Measurements from ENCODE around the gene MB.

The MB gene

DNA sequence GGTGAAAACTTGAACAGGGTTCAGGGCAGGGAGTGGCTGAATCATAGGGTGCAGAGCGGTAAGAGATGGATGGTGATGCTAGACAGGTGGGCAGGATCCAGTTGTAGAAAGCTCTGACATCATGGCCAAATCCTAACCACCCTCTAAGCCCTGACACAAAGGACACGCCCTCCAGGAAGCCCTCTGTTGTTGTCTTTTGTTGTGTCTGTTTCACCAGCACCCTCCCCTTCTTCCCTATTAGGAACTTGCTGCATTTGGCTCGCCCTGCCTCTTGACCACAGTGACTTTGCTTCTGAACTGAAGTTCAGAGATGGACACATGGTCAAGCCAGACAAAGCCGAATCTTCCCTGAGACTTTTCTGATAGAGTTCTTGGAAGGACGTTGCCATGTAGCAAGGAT is 16.9 kb upstream of the MB start:
- ATAC-seq, result no peak
- TF ChIP-seq ARNTL (CRISPR knock-in tag; IDR thresholded peaks at IDR 0.05; ENCODE audit: borderline replicate concordance, low read depth), result no peak
- TF ChIP-seq, protein P1, sequence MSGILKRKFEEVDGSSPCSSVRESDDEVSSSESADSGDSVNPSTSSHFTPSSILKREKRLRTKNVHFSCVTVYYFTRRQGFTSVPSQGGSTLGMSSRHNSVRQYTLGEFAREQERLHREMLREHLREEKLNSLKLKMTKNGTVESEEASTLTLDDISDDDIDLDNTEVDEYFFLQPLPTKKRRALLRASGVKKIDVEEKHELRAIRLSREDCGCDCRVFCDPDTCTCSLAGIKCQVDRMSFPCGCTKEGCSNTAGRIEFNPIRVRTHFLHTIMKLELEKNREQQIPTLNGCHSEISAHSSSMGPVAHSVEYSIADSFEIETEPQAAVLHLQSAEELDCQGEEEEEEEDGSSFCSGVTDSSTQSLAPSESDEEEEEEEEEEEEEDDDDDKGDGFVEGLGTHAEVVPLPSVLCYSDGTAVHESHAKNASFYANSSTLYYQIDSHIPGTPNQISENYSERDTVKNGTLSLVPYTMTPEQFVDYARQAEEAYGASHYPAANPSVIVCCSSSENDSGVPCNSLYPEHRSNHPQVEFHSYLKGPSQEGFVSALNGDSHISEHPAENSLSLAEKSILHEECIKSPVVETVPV (CRISPR knock-in tag; IDR thresholded peaks at IDR 0.05), result no peak
- TF ChIP-seq ISL1 (CRISPR knock-in tag; IDR thresholded peaks at IDR 0.05), result no peak
- TF ChIP-seq SNAI2 (CRISPR knock-in tag; IDR thresholded peaks at IDR 0.05), result no peak
- TF ChIP-seq ZNF70 (CRISPR knock-in tag; IDR thresholded peaks at IDR 0.05), result no peak
- no peak for TF ChIP-seq CSDC2 (CRISPR knock-in tag; IDR thresholded peaks at IDR 0.05)
- no peak for TF ChIP-seq OSR1 (CRISPR knock-in tag; IDR thresholded peaks at IDR 0.05)

DNA sequence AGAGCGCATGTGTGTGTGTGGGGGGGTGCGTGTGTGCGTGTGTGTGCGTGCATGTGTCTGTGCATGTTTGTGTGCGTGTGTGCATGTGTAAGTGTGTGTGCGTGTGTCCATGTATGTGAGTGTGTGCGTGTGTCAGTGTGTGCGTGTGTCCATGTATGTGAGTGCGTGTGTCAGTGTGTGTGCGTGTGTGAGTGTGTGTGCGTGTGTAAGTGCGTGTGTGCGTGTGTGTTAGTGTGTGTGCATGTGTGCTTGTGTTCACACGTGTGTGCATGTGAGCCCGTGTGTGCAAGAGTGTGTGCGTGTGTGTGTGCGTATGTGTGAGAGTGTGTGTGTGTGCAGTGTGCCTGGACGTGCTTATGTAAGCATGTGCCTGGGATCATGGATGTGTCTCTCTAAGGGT is 16.4 kb upstream of the MB start:
- no peak for ATAC-seq

DNA sequence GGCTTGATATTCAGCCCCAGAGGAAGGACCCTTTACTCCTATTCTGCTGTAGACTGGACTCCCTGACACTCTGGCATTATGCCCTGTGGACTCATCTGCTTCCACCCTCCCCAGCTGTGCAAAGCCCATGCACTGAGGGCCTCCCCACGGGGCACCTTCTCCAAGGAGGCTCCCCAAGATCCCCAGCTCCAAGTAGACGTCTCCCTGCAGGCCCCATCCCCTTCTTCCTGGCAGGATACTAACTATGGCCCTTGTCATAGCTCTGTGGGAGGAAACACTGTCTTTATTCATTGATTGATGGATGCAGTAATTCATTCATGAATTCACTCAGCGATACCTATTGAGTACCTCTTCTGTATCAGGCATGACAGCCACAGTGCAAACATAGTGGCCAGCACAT is 15.8 kb upstream of the MB start:
- TF ChIP-seq CSDC2 (CRISPR knock-in tag; IDR thresholded peaks at IDR 0.05) (no peak), ZNF565 (CRISPR knock-in tag; conservative IDR thresholded peaks at IDR 0.05; ENCODE audit: low read depth) (no peak), RARB (CRISPR knock-in tag; IDR thresholded peaks at IDR 0.05) (no peak), ZC3H10 (CRISPR knock-in tag; IDR thresholded peaks at IDR 0.05) (no peak), ESRRG (CRISPR knock-in tag; IDR thresholded peaks at IDR 0.05) (no peak), TOX (CRISPR knock-in tag; IDR thresholded peaks at IDR 0.05; ENCODE audit: borderline replicate concordance) (no peak), SNAI2 (CRISPR knock-in tag; IDR thresholded peaks at IDR 0.05) (no peak), GLIS3 (CRISPR knock-in tag; IDR thresholded peaks at IDR 0.05) (no peak), ARNTL (CRISPR knock-in tag; IDR thresholded peaks at IDR 0.05; ENCODE audit: borderline replicate concordance, low read depth) (no peak), TCF4 (CRISPR knock-in tag; IDR thresholded peaks at IDR 0.05; ENCODE audit: borderline replicate concordance) (no peak)
- TF ChIP-seq, protein P2, sequence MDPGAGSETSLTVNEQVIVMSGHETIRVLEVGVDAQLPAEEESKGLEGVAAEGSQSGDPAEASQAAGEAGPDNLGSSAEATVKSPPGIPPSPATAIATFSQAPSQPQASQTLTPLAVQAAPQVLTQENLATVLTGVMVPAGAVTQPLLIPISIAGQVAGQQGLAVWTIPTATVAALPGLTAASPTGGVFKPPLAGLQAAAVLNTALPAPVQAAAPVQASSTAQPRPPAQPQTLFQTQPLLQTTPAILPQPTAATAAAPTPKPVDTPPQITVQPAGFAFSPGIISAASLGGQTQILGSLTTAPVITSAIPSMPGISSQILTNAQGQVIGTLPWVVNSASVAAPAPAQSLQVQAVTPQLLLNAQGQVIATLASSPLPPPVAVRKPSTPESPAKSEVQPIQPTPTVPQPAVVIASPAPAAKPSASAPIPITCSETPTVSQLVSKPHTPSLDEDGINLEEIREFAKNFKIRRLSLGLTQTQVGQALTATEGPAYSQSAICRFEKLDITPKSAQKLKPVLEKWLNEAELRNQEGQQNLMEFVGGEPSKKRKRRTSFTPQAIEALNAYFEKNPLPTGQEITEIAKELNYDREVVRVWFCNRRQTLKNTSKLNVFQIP (CRISPR knock-in tag; IDR thresholded peaks at IDR 0.05; ENCODE audit: borderline replicate concordance, low read depth), result no peak
- TF ChIP-seq, protein P3, sequence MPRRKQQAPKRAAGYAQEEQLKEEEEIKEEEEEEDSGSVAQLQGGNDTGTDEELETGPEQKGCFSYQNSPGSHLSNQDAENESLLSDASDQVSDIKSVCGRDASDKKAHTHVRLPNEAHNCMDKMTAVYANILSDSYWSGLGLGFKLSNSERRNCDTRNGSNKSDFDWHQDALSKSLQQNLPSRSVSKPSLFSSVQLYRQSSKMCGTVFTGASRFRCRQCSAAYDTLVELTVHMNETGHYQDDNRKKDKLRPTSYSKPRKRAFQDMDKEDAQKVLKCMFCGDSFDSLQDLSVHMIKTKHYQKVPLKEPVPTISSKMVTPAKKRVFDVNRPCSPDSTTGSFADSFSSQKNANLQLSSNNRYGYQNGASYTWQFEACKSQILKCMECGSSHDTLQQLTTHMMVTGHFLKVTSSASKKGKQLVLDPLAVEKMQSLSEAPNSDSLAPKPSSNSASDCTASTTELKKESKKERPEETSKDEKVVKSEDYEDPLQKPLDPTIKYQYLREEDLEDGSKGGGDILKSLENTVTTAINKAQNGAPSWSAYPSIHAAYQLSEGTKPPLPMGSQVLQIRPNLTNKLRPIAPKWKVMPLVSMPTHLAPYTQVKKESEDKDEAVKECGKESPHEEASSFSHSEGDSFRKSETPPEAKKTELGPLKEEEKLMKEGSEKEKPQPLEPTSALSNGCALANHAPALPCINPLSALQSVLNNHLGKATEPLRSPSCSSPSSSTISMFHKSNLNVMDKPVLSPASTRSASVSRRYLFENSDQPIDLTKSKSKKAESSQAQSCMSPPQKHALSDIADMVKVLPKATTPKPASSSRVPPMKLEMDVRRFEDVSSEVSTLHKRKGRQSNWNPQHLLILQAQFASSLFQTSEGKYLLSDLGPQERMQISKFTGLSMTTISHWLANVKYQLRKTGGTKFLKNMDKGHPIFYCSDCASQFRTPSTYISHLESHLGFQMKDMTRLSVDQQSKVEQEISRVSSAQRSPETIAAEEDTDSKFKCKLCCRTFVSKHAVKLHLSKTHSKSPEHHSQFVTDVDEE (CRISPR knock-in tag; IDR thresholded peaks at IDR 0.05), result no peak
- ATAC-seq, result no peak

More for the DNA sequence above, 16.4 kb upstream of the MB start:
- TF ChIP-seq BACH2 (CRISPR knock-in tag; IDR thresholded peaks at IDR 0.05; ENCODE audit: borderline replicate concordance) (no peak), PPARA (CRISPR knock-in tag; IDR thresholded peaks at IDR 0.05; ENCODE audit: borderline replicate concordance) (no peak), TOX (CRISPR knock-in tag; IDR thresholded peaks at IDR 0.05; ENCODE audit: borderline replicate concordance) (no peak), ZC3H10 (CRISPR knock-in tag; IDR thresholded peaks at IDR 0.05) (no peak), ESRRG (CRISPR knock-in tag; IDR thresholded peaks at IDR 0.05) (no peak), ARNTL (CRISPR knock-in tag; IDR thresholded peaks at IDR 0.05; ENCODE audit: borderline replicate concordance, low read depth) (no peak), CSDC2 (CRISPR knock-in tag; IDR thresholded peaks at IDR 0.05) (no peak), ZNF70 (CRISPR knock-in tag; IDR thresholded peaks at IDR 0.05) (no peak), GLIS3 (CRISPR knock-in tag; IDR thresholded peaks at IDR 0.05) (no peak)
- TF ChIP-seq, protein P4, sequence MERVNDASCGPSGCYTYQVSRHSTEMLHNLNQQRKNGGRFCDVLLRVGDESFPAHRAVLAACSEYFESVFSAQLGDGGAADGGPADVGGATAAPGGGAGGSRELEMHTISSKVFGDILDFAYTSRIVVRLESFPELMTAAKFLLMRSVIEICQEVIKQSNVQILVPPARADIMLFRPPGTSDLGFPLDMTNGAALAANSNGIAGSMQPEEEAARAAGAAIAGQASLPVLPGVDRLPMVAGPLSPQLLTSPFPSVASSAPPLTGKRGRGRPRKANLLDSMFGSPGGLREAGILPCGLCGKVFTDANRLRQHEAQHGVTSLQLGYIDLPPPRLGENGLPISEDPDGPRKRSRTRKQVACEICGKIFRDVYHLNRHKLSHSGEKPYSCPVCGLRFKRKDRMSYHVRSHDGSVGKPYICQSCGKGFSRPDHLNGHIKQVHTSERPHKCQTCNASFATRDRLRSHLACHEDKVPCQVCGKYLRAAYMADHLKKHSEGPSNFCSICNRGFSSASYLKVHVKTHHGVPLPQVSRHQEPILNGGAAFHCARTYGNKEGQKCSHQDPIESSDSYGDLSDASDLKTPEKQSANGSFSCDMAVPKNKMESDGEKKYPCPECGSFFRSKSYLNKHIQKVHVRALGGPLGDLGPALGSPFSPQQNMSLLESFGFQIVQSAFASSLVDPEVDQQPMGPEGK (CRISPR knock-in tag; IDR thresholded peaks at IDR 0.05; ENCODE audit: borderline replicate concordance), result no peak
- TF ChIP-seq, protein P3 (CRISPR knock-in tag; IDR thresholded peaks at IDR 0.05), result no peak
- TF ChIP-seq, protein P1 (CRISPR knock-in tag; IDR thresholded peaks at IDR 0.05), result no peak

All from SK-N-SH treated with all-trans-retinoic acid at 6 μM for 48 hours (cell line).